ENCODE measurements around the gene MCRIP1.

GRCh38 chr17:81870981-81871386 lies 37.9 kb upstream of the MCRIP1 start, which contains the start of gene ARHGDIA:
- TF ChIP-seq EGR1 (IDR thresholded peaks at IDR 0.05), result no peak
- no peak for TF ChIP-seq ZBTB7A (IDR thresholded peaks at IDR 0.05; ENCODE audit: low read depth)
- no peak for TF ChIP-seq YY1 (IDR thresholded peaks at IDR 0.05; ENCODE audit: low read depth)
- TF ChIP-seq, protein P1, sequence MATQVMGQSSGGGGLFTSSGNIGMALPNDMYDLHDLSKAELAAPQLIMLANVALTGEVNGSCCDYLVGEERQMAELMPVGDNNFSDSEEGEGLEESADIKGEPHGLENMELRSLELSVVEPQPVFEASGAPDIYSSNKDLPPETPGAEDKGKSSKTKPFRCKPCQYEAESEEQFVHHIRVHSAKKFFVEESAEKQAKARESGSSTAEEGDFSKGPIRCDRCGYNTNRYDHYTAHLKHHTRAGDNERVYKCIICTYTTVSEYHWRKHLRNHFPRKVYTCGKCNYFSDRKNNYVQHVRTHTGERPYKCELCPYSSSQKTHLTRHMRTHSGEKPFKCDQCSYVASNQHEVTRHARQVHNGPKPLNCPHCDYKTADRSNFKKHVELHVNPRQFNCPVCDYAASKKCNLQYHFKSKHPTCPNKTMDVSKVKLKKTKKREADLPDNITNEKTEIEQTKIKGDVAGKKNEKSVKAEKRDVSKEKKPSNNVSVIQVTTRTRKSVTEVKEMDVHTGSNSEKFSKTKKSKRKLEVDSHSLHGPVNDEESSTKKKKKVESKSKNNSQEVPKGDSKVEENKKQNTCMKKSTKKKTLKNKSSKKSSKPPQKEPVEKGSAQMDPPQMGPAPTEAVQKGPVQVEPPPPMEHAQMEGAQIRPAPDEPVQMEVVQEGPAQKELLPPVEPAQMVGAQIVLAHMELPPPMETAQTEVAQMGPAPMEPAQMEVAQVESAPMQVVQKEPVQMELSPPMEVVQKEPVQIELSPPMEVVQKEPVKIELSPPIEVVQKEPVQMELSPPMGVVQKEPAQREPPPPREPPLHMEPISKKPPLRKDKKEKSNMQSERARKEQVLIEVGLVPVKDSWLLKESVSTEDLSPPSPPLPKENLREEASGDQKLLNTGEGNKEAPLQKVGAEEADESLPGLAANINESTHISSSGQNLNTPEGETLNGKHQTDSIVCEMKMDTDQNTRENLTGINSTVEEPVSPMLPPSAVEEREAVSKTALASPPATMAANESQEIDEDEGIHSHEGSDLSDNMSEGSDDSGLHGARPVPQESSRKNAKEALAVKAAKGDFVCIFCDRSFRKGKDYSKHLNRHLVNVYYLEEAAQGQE (IDR thresholded peaks at IDR 0.05; ENCODE audit: low read depth), result no peak

All from Ishikawa (cell line).